Peyer's patch (tissue), 4 donors: ENCODE results near the gene ZNF740. TPM values are rescaled to one million over a fixed set of nuclear protein-coding genes. Genes with fewer than 3 reads are reported as not detected.
"Not testable (repeated sequence)": the region's sequence is repeated elsewhere in the genome, so short reads cannot be mapped to it uniquely, and the experiment has no call there.

Experiments used
- DNase-seq, 3 donors: peaks; one replicate each; pipeline ENCODE4 v3.0.0-alpha.2; 2017 to 2019
- H3K27ac ChIP-seq, 4 donors: fragments of 200-600 bp; sonication (generic); one replicate each; pipeline ENCODE4 v1.5.1; 2016 to 2019
- H3K27me3 ChIP-seq, 2 donors: fragments of 200-600 bp; sonication (generic); one replicate each; pipeline ENCODE4 v1.5.1; 2019
- H3K36me3 ChIP-seq, 3 donors: fragments of 200-600 bp; sonication (generic); one replicate each; pipeline ENCODE4 v1.5.1; 2016 to 2019
- H3K4me1 ChIP-seq, 4 donors: fragments of 200-600 bp; sonication (generic); one replicate each; pipeline ENCODE4 v1.5.1; 2016 to 2019
- H3K4me3 ChIP-seq, 4 donors: fragments of 200-600 bp; sonication (generic); 1 replicate in 3 of 4; 2 replicates in 1 of 4; pipeline ENCODE4 v1.5.1; 2016 to 2019; ENCODE audit warnings: mild to moderate bottlenecking in 1 of 4
- H3K9me3 ChIP-seq, 4 donors: fragments of 200-600 bp; sonication (generic); one replicate each; pipeline ENCODE4 v1.5.1; 2016 to 2019; ENCODE audit warnings: mild to moderate bottlenecking in 1 of 4
- CTCF ChIP-seq, 6 experiments: fragments of 450-650 bp in 4 of 6; fragments of 200-600 bp in 2 of 6; sonication (generic) in 1 of 6; IDR thresholded peaks; one replicate each; pipeline ENCODE4 v1.5.1; 2017 to 2019; ENCODE audit warnings: antibody characterized with exemption in 6 of 6, mild to moderate bottlenecking in 3 of 6, moderate library complexity in 1 of 6
- POLR2A ChIP-seq, 2 donors: fragments of 450-650 bp; IDR thresholded peaks; one replicate each; pipeline ENCODE4 v1.5.1; 2017; ENCODE audit warnings: antibody characterized with exemption in 2 of 2, mild to moderate bottlenecking in 2 of 2, moderate library complexity in 2 of 2
- total RNA-seq, 4 donors: library from RNA; depleted of rRNA; stranded (reverse); fragments of >200 nt; gene quantifications; one replicate each; pipeline ENCODE4 v1.1.0, GENCODE V29; 2016

ZNF740 gene
- total RNA-seq, 4 donors from 2014 or later, result 11.9 to 38.8 (median 23.1) TPM

- DNase-seq, result no peak
- no peak overlapping the region for H3K4me3 ChIP-seq
- H3K36me3 ChIP-seq, result peaks cover 0 to 9% (median 0%) of the 10 kb centered on the region in 3 donors
- H3K27ac ChIP-seq, result peak overlapping the region in 2 of 4 donors; percentile 24 to 47
- TF ChIP-seq POLR2A (IDR thresholded peaks at IDR 0.05) (no peak), CTCF (IDR thresholded peaks at IDR 0.05) (peak in 4 of 6 experiments; percentile 10 to 43 (median 30))
- peaks cover 0 to 19% (median 0%) of the 10 kb centered on the region in 4 donors for H3K4me1 ChIP-seq
- H3K9me3 ChIP-seq, result no peaks in the 10 kb centered on the region
- no peaks in the 10 kb centered on the region for H3K27me3 ChIP-seq
Measured at GRCh38 chr12:53174881-53175491, 5.5 kb upstream of the ZNF740 start.

- Histone ChIP-seq H3K27me3 (no peaks in the 10 kb centered on the region), H3K4me3 (no peak overlapping the region), H3K27ac (no peak overlapping the region), H3K9me3 (no peaks in the 10 kb centered on the region), H3K36me3 (peaks cover 0 to 5% (median 0%) of the 10 kb centered on the region in 3 donors), H3K4me1 (peaks cover 0 to 26% (median under 1%) of the 10 kb centered on the region in 4 donors)
- no peak for DNase-seq
- TF ChIP-seq POLR2A (IDR thresholded peaks at IDR 0.05), result no peak
- no peak for TF ChIP-seq CTCF (IDR thresholded peaks at IDR 0.05)
Measured at GRCh38 chr12:53176750-53177149, 3.8 kb upstream of the ZNF740 start.

- H3K36me3 ChIP-seq, DNase-seq, H3K27me3 ChIP-seq, H3K27ac ChIP-seq, H3K9me3 ChIP-seq, H3K4me3 ChIP-seq: not testable (repeated sequence)
- H3K4me1 ChIP-seq, result peaks cover 0 to 33% (median 4%) of the 10 kb centered on the region in 4 donors
Measured at GRCh38 chr12:53177447-53177846, 3.1 kb upstream of the ZNF740 start.

- H3K27ac ChIP-seq, H3K4me3 ChIP-seq, H3K9me3 ChIP-seq, DNase-seq, H3K27me3 ChIP-seq, H3K36me3 ChIP-seq: not testable (repeated sequence)
- H3K4me1 ChIP-seq, result peaks cover 0 to 46% (median 4%) of the 10 kb centered on the region in 4 donors
Measured at GRCh38 chr12:53178803-53179202, 1.7 kb upstream of the ZNF740 start.

- Histone ChIP-seq H3K4me1 (peaks cover 0 to 47% (median 4%) of the 10 kb centered on the region in 4 donors), H3K27ac (peak overlapping the region; percentile 88 to 98 (median 92)), H3K36me3 (peaks cover 0 to 15% (median 0%) of the 10 kb centered on the region in 3 donors), H3K27me3 (no peaks in the 10 kb centered on the region), H3K9me3 (no peaks in the 10 kb centered on the region), H3K4me3 (peak overlapping the region; percentile 75 to 88 (median 80))
- no peak for TF ChIP-seq POLR2A (IDR thresholded peaks at IDR 0.05)
- no peak for TF ChIP-seq CTCF (IDR thresholded peaks at IDR 0.05)
- DNase-seq, result peak in 1 of 3 donors; percentile 61
Measured at GRCh38 chr12:53179687-53180219, 769 bp upstream of the ZNF740 start.

GRCh38 chr12:53180931-53181645, 566 bp downstream of the ZNF740 start:
- Histone ChIP-seq H3K9me3 (no peaks in the 10 kb centered on the region), H3K27me3 (no peaks in the 10 kb centered on the region), H3K4me3 (peak overlapping the region; percentile 75 to 88 (median 80)), H3K4me1 (peaks cover 0 to 37% (median 4%) of the 10 kb centered on the region in 4 donors), H3K36me3 (peaks cover 0 to 28% (median 0%) of the 10 kb centered on the region in 3 donors), H3K27ac (peak overlapping the region; percentile 88 to 98 (median 92))
- TF ChIP-seq CTCF (IDR thresholded peaks at IDR 0.05) (peak in 1 of 6 experiments; percentile 12), POLR2A (IDR thresholded peaks at IDR 0.05) (no peak)
- DNase-seq, result peak in 2 of 3 donors; percentile 73 to 88
